NCI-H1105 (cell line): ENCODE results near the gene SPATA12.

Source experiments
- DNase-seq: peaks from one replicate; lab custom pipeline; 2025; lab: John Stamatoyannopoulos, UW

SPATA12 gene

DNA sequence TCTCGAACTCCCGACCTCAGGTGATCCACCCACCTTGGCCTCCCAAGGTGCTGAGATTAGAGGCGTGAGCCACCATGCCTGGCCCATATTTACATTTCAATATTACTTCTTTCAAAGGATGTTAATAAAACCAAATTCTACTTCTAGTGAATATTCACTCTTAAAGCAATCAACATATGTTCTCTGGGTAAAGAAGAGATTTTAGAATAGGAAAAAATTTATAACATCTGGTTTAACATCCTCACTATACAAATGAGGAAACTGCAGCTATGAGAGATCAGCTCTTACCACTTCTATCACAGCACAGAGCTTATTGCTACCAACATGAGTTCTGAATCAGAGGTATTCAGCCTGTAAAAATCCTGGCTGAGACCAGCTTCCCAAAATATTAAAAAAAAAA is 56.0 kb downstream of the SPATA12 start:
- no peak for DNase-seq

GRCh38 chr3:57118254-57118653 is 57.8 kb downstream of the SPATA12 start:
- DNase-seq, result no peak

DNA sequence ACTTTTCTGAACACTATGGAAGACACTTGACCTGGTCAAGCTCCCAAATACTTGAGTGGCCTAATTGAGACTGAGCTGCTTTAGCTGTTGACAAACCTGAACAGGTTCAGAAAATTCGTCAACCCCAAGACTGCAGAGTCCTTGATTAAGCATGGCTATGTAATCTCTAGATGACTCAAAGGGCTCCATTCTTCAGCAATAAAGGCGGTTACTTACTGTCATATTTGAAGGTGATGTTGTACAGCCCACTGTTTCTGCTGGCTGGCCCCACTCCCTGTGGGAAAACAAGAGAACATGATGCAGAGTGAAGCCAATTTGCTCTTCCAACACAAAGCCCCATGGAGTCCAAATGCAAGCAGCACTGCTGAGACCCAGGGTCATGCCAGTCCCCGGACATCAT is 59.6 kb downstream of the SPATA12 start:
- DNase-seq, result no peak

DNA sequence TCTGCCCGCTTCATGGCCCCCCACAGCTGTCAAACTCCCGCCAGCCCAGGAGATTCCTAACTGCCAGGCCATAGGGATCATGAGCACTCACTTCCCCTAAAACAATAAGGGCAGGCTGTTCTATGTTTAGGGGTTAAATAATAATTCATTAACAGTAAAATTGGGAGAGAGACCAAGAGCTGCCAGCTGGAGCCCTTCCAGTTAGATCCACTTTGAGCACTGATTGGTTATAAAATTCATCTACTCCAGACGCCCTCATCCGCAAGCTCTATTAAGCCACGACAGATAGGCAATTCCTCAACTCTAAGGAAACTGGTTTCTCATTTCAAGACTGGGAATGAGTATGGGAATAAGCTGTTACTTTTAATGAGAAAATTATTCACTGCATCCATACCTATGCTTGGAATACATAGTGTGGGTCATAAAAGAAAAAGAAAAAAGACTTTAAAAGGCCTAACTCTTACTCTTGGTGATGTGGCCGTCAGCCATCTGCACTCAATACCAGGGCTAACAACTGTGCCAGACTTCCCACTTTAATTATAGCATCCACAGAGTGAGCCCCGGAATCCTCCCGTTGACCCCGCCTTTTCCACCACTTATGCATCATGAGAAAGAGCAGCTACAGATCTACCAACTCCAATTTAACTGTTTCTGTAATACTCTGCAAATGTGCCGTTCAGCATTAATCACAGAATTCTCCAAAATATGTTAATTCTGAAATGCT is 60.1 kb downstream of the SPATA12 start:
- no peak for DNase-seq
